PC-3 (cell line): Measurements from ENCODE around the gene OR8B4. TPM values are rescaled to one million over a fixed set of nuclear protein-coding genes. Genes with fewer than 3 reads are reported as not detected.

Source experiments
- ATAC-seq: fragments of 200-7000 bp; cut with Tn5 transposase; 2 replicates; pipeline ENCODE4 v1.9.1; 2020; ENCODE audit warnings: mild to moderate bottlenecking, moderate library complexity
- BruUV-seq: library from RNA; stranded (reverse); fragments of 400-500 nt; replicated peaks from 2 replicates; lab custom pipeline; 2021; lab: Mats Ljungman, UMichigan
- CTCF ChIA-PET: fragments of 300-600 bp; sonication (Branson Sonifier 250); formaldehyde crosslinking; loops from one replicate; lab custom pipeline; 2022; ENCODE audit warnings: antibody characterized with exemption; lab: Charles Lee
- POLR2A ChIA-PET: fragments of 300-600 bp; sonication (Branson Sonifier 250); formaldehyde crosslinking; loops from one replicate; lab custom pipeline; 2022; ENCODE audit warnings: antibody characterized with exemption; ENCODE audit not compliant: unreplicated experiment; lab: Charles Lee
- DNase-seq: peaks from one replicate; pipeline ENCODE4 v3.0.0-alpha.2; 2015
- H2AFZ ChIP-seq: fragments of 300-600 bp; sonication (generic); 2 replicates; pipeline ENCODE4 v1.6.0; 2016; ENCODE audit warnings: antibody characterized with exemption, low read length
- H3F3A ChIP-seq: fragments of 300-600 bp; sonication (generic); one replicate; pipeline ENCODE4 v1.6.0; 2017; ENCODE audit warnings: antibody characterized with exemption, low read length, control low read depth, mild to moderate bottlenecking; ENCODE audit not compliant: unreplicated experiment
- H3K27ac ChIP-seq: fragments of 300-600 bp; sonication (generic); 2 replicates; pipeline ENCODE4 v1.5.1; 2016; ENCODE audit warnings: mild to moderate bottlenecking, low read length
- H3K27me3 ChIP-seq: fragments of 300-600 bp; sonication (generic); 2 replicates; pipeline ENCODE4 v1.6.1; 2016; ENCODE audit warnings: low read length, mixed read lengths
- H3K36me3 ChIP-seq: fragments of 300-600 bp; sonication (generic); 2 replicates; pipeline ENCODE4 v1.6.1; 2016; ENCODE audit warnings: low read depth, mixed run types, low read length, mixed read lengths
- H3K4me1 ChIP-seq: fragments of 300-600 bp; sonication (generic); 2 replicates; pipeline ENCODE4 v1.5.1; 2016; ENCODE audit warnings: low read length; ENCODE audit not compliant: insufficient read depth
- H3K4me2 ChIP-seq: fragments of 300-600 bp; sonication (generic); 2 replicates; pipeline ENCODE4 v1.6.0; 2016; ENCODE audit warnings: low read length
- H3K4me3 ChIP-seq: fragments of 300-600 bp; sonication (generic); 2 replicates; pipeline ENCODE4 v1.5.1; 2016; ENCODE audit warnings: mild to moderate bottlenecking, low read length, mixed read lengths
- H3K79me2 ChIP-seq: fragments of 300-600 bp; sonication (generic); 2 replicates; pipeline ENCODE4 v1.6.1; 2017; ENCODE audit warnings: low read length, mixed read lengths
- H3K9ac ChIP-seq: fragments of 300-600 bp; sonication (generic); 2 replicates; pipeline ENCODE4 v1.6.0; 2016; ENCODE audit warnings: mild to moderate bottlenecking, low read length
- H3K9me2 ChIP-seq: fragments of 300-600 bp; sonication (generic); replicated peaks from 2 replicates; pipeline ENCODE4 v1.6.1; 2016; ENCODE audit warnings: mixed run types, low read length, mixed read lengths
- H3K9me3 ChIP-seq: fragments of 300-600 bp; sonication (generic); 2 replicates; pipeline ENCODE4 v1.6.1; 2016; ENCODE audit warnings: low read length, mixed read lengths
- H4K20me1 ChIP-seq: fragments of 300-600 bp; sonication (generic); 2 replicates; pipeline ENCODE4 v1.6.1; 2016; ENCODE audit warnings: low read length, mixed read lengths
- CTCF ChIP-seq: fragments of 300-600 bp; sonication (generic); conservative IDR thresholded peaks from 2 replicates; pipeline ENCODE4 v1.5.1; 2017; ENCODE audit warnings: antibody characterized with exemption, low read depth, mild to moderate bottlenecking, low read length
- EZH2 ChIP-seq: fragments of 300-600 bp; sonication (generic); IDR thresholded peaks from one replicate; pipeline ENCODE4 v1.6.1; 2017; ENCODE audit warnings: antibody characterized with exemption, mild to moderate bottlenecking, low read length; ENCODE audit not compliant: unreplicated experiment
- EZH2phosphoT487 ChIP-seq: fragments of 300-600 bp; sonication (generic); IDR thresholded peaks from 2 replicates; pipeline ENCODE4 v1.6.1; 2018; ENCODE audit warnings: mild to moderate bottlenecking, antibody characterized with exemption, low read length, borderline replicate concordance
- intact Hi-C: fragments of 100-400 bp; cut with micrococcal nuclease; formaldehyde crosslinking; loops from 2 replicates; pipeline ENCODE4 v1.9.0; 2023
- total RNA-seq: library from RNA; depleted of rRNA; stranded (reverse); fragments of >200 nt; gene quantifications from 2 replicates; pipeline ENCODE4 v1.2.3, GENCODE V29; 2014

The OR8B4 gene
- total RNA-seq, 1 experiment from 2014 or later = not detected

GRCh38 chr11:124429599-124429998 lies 4.9 kb upstream of the OR8B4 start:
- H3K9me2 ChIP-seq = no peaks in the 10 kb centered on the region
- no peak overlapping the region for H3K4me3 ChIP-seq
- CTCF ChIA-PET = no interaction called here
- DNase-seq (no peak), ATAC-seq (no peak)
- intact Hi-C loops = no loop called here
- no peaks in the 10 kb centered on the region for H3K79me2 ChIP-seq
- TF ChIP-seq CTCF = no peak
- TF ChIP-seq EZH2phosphoT487 = no peak
- TF ChIP-seq EZH2 = no peak
- H3K9me3 ChIP-seq = no peaks in the 10 kb centered on the region
- H3F3A ChIP-seq = no peaks in the 10 kb centered on the region
- no peak overlapping the region for H3K4me2 ChIP-seq
- H2AFZ ChIP-seq = no peak overlapping the region
- no TSS peak for BruUV-seq
- no peak overlapping the region for H3K9ac ChIP-seq
- POLR2A ChIA-PET = no interaction called here
- no peaks in the 10 kb centered on the region for H3K36me3 ChIP-seq
- peaks cover 65% of the 10 kb centered on the region for H3K27me3 ChIP-seq
- no peak overlapping the region for H3K27ac ChIP-seq
- no peaks in the 10 kb centered on the region for H3K4me1 ChIP-seq
- H4K20me1 ChIP-seq = no peaks in the 10 kb centered on the region

GRCh38 chr11:124421043-124421442 lies 3.6 kb downstream of the OR8B4 start:
- Histone ChIP-seq H3K79me2 (no peaks in the 10 kb centered on the region), H3K36me3 (no peaks in the 10 kb centered on the region), H3K9me3 (no peaks in the 10 kb centered on the region), H3K27me3 (peaks cover 84% of the 10 kb centered on the region), H3K4me1 (no peaks in the 10 kb centered on the region), H3F3A (no peaks in the 10 kb centered on the region), H3K9me2 (no peaks in the 10 kb centered on the region), H2AFZ (no peak overlapping the region), H3K4me2 (no peak overlapping the region), H4K20me1 (no peaks in the 10 kb centered on the region), H3K9ac (no peak overlapping the region), H3K27ac (no peak overlapping the region), H3K4me3 (no peak overlapping the region)
- ChIA-PET CTCF (no interaction called here), POLR2A (no interaction called here)
- ATAC-seq = no peak
- TF ChIP-seq EZH2phosphoT487 (no peak), EZH2 (no peak), CTCF (no peak)
- BruUV-seq = no TSS peak
- intact Hi-C loops = no loop called here
- DNase-seq = no peak

GRCh38 chr11:124415356-124415923 lies 9.2 kb downstream of the OR8B4 start:
- no peak overlapping the region for H3K27ac ChIP-seq
- no peaks in the 10 kb centered on the region for H3K36me3 ChIP-seq
- H3K9me2 ChIP-seq = no peaks in the 10 kb centered on the region
- no peak overlapping the region for H2AFZ ChIP-seq
- ATAC-seq = no peak
- DNase-seq = peak; percentile 69
- H4K20me1 ChIP-seq = 0 out of 2 replicates have a peak, but pooled peaks cover 5% of the 10 kb centered on the region
- peak; percentile 73 for TF ChIP-seq CTCF
- no peak for TF ChIP-seq EZH2phosphoT487
- no peak overlapping the region for H3K4me3 ChIP-seq
- POLR2A ChIA-PET = no interaction called here
- intact Hi-C loops = loop anchor here (1.0 kb wide), 1 partner anchor 171 kb away; no protein-coding TSS in a partner anchor
- BruUV-seq = no TSS peak
- H3K27me3 ChIP-seq = peaks cover 78% of the 10 kb centered on the region
- no peaks in the 10 kb centered on the region for H3K9me3 ChIP-seq
- no peaks in the 10 kb centered on the region for H3K79me2 ChIP-seq
- CTCF ChIA-PET = interaction anchor here (0.6 to 1.0 kb wide), 2 partner anchors 187 to 190 kb away, joined by 3 read pairs; no protein-coding TSS in a partner anchor
- H3K4me1 ChIP-seq = no peaks in the 10 kb centered on the region
- no peak overlapping the region for H3K9ac ChIP-seq
- H3K4me2 ChIP-seq = peak overlapping the region; percentile 20; the same call in 1 of the 2 replicates
- H3F3A ChIP-seq = no peaks in the 10 kb centered on the region
